Right renal cortex interstitium (tissue), 3 donors: Measurements from ENCODE around the gene RAB37. TPM values are rescaled to one million over a fixed set of nuclear protein-coding genes. Genes with fewer than 3 reads are reported as not detected.

Experiments
- DNase-seq, 3 donors: peaks; one replicate each; pipeline ENCODE4 v3.0.0-alpha.2; 2013; ENCODE audit warnings: low read depth in 3 of 3, low spot score in 2 of 3
- polyA plus RNA-seq, 3 donors: library from polyadenylated mRNA; unstranded; fragments of 120-200 nt; gene quantifications; one replicate each; pipeline ENCODE4 v1.2.1, GENCODE V29; 2013; ENCODE audit not compliant: insufficient read length in 3 of 3

RAB37 gene
- polyA plus RNA-seq, 3 donors, result 4.8 to 5.7 (median 5.6) TPM

DNA sequence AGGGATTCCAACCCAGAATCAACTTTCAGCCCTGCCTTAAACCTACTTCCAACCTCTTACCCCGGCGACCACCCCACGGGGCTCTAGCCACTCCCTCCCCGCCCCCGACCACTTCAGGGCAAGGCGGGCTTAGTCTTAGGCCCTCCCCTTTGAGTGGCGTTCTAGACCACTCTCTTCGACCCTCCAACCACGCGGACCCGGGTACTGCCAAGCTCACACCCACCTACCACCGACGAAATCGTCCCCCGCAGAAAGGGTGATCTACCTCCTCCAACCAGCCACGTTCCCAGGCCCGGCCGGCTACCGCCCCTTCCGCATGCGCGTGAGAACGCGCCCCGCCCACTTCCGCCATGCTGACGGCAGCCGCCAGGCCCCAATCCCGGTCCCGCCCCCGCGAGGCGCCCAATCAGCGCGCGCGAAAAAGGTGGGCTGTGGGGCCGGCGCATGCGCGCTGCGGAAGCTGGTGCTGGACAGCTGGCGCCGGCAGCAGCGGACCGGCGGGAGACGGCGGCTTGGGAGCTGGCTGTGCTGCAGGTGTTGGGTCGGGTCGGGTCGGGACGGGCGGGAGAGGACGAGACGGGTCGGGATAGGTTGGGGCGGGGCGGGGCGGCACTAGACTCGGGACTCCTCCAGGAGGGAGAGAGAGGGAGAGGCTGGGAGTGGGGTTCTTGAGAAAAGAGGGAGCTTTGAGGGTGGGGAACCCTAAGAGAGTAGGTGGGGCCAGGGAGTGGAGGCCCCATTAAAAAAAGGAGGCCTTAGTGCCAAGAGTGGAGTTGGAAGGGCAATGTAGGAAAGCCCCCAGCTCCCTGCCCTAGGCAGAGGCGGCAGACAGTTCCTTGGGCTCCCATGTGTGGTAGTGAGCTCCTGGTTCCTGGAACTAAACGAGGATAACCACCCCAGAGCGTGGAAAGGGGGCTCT, 39.2 kb downstream of the RAB37 start, which contains the start of gene NAT9:
TSS of gene NAT9 (minus strand) at position 302 of the 919 bp plus-strand sequence. CDS start 647 bp downstream, outside the sequence.
- peak; percentile 87 to 93 (median 87) for DNase-seq

DNA sequence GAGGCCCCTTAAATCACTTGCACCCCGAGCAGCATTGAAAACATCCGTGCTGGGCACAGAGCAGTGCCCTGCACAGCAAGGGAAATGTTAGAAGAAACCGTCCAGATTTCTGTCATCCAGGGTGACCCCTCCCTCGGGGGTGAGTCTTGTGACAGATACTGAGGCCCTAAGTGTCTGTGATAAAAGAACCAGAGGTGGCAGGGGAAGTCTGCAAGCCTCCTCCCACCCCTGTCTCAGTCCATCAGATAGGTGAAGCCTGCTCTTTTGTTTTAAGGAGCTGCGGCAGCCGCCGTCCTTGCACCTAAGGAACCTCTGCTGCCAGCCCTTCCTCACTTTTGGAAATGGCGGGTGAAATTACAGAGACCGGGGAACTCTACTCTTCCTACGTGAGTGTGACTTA, 39.9 kb downstream of the RAB37 start:
- no peak for DNase-seq

DNA sequence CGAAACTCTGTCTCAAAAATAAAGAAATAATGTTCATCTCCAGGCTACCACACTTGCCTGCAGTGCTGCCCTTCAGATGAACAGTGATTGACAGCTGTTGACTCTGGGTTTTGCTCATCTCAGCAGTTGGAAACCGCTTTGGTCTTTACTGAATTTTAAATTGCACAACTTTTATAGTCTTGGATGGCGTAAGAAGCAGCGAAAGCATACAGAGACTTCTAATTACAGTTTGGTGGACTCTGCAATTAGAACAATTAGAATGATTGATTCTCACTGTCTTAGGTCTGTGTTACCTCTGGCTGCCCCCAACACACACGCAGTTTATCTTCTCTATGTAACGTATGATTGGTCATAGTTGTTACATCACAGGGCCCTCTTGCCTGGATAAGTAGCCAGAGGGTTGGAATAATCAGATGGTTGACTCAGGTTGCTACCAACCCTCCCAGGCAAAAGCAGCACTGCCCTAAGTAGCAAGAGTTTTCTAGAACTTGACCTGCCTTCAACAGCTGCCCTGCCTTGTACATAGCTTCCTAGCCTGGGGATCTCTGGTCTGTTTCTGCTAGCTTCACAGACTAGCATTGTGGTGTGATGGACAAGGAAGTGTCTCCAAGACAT, 41.0 kb downstream of the RAB37 start:
- no peak for DNase-seq

DNA sequence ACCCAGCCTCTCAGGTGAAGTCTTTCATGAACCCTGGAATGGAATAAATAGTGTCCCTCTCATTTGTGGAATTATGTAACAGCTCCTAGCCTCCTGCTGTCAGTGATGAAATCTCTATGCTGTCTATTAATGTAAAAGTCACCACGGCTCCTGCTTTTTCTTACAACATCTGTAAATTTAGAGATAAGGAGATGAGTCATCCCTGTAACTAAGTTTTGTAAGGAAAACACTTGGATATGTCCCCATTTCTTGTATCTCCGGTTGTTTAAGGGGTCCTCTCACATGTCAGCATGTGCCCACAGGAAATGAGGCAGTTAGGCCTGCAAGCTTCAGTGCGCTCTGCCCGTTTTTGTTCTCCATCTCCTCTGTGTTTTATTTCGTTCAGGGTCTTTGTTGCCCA, 41.9 kb downstream of the RAB37 start:
- DNase-seq, result no peak

DNA sequence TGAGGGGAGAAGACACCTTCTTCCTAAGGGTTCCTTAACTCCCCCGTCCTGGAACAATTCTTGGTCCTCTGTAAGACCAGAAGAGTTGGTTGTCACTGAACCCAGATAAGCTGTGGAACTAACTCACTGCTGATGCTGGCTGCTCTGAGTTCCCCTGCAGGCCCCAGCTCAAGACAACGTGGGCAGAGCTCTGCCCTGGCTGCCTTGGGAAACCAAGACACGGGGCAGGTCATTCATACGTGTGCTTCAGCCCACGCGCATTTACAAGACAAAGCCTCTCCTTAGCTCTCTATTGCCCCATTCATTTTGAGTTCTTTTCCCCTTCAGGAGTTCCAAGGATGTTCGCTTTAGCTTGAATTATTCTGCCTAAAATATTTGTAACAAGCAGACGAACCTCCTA, 42.4 kb downstream of the RAB37 start:
- DNase-seq, result no peak

DNA sequence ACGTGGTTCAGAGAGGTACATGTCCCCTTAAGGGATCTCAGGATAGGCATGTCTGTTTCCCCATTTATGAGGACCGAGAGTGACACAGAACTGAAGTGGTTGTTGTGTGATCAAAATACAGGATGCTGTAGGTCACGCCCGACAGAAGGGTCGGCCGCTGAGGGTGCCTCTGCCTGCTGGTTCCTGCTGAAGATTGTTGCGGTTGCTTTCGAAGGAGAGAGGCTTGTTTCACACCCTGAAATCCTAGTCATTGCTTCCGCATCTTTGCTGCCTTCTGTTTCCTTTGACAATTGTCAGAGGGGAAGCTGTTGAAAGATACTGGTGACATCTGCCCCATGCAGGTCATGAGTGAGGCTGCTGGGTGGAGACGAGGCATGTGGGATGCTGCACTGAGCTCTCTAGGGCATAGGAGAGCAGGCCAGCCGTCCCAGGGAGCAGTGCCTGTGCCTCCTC, 42.9 kb downstream of the RAB37 start:
- no peak for DNase-seq

DNA sequence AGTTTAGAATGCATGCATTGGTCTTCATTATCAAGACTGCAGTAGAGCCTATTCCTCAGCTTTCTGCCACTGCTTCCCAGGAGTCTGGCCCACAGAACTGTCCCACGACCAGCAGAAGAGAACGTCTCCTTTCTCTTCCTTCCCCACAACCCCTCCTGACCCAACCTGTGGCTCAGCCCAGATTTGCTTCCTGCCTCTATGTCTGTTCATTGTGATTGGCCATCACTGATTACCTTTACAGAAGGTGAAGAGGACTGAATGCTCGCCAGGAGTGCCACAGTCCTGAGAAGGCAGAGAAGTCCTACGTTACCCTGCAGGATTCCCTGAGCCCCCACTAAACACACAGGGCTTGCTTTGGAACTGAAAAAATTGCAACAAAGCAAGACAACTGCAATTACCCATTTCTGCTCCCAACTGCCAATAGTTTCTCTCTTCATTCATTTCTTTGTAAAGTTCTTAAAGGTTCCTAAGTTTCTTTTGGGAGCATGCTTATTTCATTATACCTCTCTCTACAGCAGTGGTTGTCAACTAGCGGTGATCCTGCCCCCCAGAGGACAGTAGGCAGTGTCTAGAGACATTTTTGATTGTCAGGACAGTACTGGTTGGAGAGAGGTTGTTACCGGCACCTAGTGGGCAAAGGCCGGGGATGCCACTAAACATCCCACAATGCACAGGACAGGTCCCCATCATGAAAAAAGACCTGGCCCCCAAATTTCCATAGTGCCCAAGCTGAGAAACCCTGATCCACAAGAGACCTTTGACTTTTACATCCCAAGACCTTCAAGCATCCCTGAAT, 43.6 kb downstream of the RAB37 start:
- no peak for DNase-seq

DNA sequence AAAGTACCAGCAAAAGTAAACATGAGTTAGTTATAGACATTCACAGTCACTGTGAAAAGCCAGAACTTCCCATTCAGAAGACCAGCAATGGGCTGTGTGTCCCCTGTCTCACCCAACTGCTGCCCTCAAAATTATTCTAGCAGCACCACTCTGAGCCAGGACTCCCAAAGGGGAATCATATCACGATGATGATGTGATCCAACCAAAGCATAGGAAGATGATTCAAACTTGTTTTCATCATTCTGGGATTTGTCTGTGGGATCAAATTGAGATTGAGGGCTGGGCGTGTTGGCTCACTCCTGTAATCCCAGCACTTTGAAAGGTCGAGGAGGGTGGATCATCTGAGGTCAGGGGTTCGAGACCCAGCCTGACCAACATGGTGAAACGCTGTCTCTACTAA, 45.5 kb downstream of the RAB37 start:
- no peak for DNase-seq

DNA sequence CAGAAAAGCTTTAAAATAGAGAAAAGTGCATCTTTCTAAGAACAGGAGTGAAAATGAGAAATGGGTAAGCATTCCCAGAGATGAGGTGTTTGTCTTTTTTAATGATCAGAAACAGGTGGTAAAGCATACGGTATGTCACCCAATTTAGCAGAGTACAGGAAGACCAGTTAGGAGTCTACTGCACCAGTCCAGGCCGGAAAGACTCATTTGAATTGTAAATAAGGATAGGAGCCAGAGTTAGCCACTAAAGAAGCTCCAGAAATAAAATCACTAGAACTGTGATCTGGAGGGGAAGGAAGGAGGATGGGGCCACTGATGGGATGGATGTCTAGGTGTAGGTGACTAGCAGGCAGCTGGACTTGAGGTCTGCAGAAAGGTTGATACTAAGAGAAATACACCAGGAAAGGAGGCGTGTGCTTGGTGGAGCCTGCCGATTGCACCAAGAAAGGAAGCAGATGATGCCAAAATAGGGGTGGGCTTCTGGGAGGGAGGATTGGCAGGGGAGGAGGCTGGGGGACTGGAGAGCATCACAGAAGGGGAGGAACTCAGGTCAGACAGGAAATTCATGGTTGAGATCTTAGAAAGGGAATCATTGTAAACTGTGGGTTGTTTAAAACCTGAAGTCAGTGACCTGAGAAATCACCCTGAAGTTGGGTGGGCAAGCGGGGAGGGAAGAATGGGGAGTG, 47.2 kb downstream of the RAB37 start:
- no peak for DNase-seq

DNA sequence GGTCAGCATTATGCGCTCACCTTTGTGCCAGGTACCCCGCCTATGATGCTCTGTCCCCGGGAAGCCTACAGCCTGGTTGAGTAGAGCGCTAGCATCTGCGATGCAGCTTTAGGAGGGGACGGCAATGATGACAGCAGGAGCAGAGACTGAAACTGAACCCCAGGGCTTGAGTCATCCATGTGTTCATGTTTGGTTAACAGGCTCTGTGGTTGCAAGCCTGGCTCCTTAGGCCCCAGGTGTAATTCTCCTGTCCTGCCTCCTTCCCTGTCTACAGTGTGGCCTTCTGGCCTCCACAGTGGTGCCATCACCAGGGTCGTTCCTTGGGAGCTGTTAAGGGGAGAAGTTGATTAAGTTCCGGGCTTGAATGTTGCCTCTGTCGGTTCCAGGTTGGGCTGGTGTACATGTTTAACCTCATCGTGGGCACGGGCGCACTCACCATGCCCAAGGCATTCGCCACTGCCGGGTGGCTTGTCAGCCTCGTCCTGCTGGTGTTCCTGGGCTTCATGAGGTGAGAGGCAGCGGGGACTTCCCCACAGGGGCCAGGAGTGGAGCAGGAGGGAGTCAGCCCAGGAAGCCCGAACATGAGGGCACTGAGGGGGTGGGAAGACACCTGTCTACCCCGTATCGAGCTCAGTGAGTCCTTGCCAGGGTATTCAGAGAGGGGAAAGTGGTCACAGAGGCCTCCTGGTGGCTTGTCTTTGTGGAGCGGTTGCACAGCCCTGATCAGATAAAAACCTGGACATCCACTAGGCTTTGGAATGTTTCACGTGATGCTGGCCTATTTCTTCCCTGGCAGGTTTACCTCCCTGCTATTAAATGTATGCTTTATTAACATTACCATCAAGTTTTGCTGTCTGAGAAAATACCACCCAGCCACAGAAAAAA, 48.3 kb downstream of the RAB37 start:
- DNase-seq, result no peak

DNA sequence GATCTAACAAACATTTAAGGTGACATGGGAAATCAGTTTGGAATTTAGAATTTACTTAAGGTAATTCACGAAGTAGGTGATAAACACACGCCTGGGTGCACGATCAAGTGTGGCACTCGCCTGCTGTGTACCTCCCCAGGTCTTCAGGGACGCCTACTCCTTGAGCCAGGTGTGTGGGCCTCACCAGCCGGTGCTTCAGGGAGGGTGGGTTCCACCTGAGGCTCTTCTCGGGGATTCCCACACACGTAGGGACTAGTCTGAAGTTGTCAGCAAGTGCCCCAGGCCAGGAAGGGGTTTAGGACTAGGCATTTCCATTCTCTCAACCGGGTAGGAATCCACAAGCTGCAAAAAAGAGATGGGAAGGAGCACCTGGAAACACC, 48.9 kb downstream of the RAB37 start:
- no peak for DNase-seq

DNA sequence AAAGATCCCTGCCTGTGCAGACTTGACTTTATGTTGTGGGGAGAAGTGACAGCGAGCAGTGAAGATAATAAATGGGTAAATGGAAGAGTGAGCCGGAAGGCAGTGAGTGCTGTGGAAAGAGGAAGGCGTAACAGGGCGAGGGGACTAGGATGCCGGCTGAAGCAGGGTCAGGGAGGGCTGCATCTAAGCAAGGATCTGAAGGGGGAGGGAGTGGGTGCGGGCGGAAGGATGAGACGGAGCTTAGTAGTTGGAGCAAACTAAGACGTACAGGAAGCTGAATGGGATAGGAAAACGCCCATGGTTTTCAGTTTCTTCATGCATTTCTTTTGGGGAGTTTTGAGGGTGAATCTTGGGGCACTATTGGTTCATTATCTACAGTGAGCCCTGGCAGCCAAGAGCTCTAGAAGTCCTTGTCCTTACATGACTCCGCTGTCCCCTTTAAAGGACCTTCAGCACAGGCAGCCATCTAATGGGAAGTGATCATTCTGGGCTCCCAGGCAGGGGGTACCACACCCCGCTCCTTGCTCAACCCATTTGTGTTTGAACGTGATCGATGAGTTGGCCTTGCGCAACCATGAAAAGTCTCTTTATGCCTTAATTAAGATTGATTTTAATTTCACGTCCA, 49.5 kb downstream of the RAB37 start:
- DNase-seq, result no peak

DNA sequence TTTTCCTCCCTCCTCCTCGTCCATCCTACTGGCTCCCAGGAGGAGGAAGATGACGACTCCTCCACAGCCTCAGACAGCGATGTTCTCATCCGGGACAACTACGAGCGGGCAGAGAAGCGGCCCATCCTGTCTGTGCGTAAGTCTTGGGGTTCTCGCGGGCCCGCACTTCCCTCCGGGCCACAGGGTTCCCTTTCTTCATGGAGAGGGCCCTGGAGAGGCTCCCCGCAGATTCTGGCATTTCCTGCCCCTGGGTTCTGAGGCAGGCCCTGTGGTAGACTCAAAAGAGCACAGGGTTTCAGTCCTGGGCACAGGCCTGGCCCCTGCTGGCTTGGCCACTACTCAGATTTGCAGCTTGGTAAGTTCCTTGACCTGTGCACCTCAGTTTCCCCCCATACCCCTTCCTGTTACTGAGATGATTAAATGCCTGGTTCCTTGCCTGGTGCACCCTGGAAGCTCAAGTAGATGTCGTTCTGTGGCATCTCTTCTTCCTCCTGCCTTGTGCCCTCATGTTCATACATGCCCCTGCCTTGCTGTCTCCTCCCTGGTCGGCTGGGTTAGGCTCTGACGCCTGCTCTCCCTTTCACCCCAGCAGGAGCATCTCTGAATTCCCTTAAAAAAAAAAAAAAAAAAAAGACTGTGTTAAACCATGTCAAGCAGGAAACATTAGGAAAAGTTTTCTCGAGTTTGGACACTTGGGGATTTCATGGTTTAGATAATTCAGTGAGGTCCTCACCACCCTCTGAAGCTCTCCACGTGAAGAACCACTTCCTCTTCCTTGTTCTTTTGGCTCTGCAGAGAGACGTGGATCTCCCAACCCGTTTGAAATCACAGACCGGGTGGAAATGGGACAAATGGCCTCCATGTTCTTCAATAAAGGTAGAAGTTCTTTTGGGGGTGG, 53.4 kb downstream of the RAB37 start:
- no peak for DNase-seq

DNA sequence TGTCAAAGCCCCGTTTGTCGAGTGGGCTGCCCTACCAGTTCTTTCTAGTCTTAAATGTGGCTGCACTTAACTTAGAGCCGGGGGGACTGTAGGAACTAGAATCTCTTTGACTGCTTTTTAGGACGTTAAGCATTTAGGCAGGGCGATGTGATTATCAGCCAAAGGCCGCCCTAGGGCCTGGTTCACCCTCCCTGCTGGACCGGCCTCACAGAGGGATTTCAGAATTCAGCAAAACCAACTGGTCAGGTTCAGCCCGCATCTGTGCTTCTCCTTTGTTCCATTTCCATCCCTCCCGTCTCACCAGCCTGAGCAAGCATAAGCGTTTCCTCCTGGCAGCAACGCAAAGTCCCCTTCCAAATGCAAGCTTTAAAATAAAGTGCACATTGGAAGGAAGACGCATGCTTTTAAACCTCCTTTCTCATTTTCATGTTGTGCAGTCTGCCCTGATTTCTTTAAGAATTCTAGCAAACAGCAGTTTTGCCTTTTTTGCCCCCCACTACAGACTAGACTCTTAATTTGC, 55.6 kb downstream of the RAB37 start:
- no peak for DNase-seq

DNA sequence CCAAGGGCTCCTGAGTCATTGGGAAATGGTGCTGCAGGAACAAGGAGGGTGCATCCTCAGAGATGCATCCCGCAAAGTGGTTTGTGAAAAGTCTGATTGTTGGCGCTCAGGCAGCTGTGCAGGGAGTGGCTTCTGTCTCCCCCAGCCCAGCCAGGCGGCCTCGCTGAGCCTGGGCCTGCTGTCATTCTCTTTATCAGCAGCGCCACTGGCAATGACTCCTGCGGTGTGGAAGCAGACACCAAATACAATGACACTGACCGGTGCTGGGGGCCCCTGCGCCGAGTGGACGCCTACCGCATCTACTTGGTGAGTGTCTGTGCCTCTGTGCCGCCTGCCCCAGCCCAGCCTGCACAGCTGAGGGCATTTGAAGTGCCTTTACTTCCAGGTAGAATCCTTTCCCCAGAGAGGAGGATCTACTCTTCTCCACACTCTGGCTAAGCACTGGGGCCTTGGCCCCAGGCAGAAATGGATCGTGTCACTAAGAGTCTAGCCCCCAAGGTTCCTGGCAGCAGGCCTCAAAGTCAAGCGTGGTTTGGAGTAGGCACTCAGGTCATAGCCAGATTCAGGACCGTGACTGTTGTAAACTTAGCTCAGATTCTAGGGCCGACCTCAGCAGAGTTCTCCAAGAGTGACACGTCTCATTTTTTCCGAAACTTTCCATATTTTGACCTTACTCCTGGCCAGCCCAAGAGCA, 58.4 kb downstream of the RAB37 start:
- no peak for DNase-seq

DNA sequence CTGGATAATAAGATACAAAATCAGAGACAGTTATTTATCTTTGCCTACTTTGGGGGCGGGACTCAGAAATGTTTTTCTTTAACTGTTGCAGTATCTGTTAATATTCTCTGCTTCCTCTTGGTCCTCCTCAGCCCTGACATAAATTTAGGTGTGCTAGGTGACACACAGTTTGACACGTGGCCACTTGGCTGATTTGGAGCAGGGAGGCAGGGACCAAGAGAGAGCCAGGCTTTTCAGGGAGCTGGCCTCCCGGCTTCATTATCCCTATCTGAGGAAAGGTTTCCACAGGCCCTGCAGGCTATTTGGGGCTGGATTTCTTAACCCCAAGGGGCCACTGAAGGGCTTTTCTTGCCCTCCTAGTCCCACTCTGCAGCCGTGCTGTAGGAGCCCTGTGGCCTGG, 59.2 kb downstream of the RAB37 start:
- DNase-seq, result no peak

DNA sequence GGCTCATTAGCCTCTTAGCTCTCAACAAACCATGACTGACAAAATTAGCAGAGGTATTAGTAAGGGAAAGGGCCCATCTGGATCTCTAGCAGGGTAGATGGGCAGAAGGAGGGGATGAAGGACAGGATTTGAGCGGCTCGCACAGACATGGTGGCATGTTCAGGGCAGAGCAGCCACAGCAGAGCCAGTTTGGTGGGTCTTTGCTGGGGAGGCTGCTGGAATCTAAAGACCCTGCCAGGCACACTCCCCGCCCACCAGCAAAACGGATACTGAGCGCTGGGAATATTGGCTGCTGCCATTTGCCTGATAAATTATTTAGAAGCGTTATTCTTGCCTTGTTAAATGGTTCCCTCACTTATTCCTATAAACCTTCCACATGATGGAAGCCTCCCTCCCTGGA, 59.8 kb downstream of the RAB37 start:
- no peak for DNase-seq
